H1 (cell line): ENCODE results near the gene PRAME. TPM values are rescaled to one million over a fixed set of nuclear protein-coding genes. Genes with fewer than 3 reads are reported as not detected.

Experiments
- SIN3A ChIP-seq, 2 experiments: IDR thresholded peaks in 1 of 2; conservative IDR thresholded peaks in 1 of 2; 2 replicates each; pipeline ENCODE4 v1.6.1; 2011 to 2012; ENCODE audit warnings: low read length in 2 of 2, improper control_type of control experiment in 1 of 2, low read depth in 1 of 2, mild to moderate bottlenecking in 1 of 2
- polyA plus RNA-seq, 7 experiments: library from polyadenylated mRNA; depleted of rRNA in 3 of 7; stranded (reverse) in 5 of 7; unstranded in 2 of 7; fragments of >200 nt in 5 of 7; fragments of 200-250 nt in 2 of 7; gene quantifications; 1 replicate in 5 of 7; 2 replicates in 1 of 7; 4 replicates in 1 of 7; pipeline versions ENCODE4 v1.2.1 to v1.2.3, GENCODE V29; 2011 to 2013; ENCODE audit warnings: missing spikeins in 2 of 7, mixed read lengths in 2 of 7
- total RNA-seq: library from RNA; stranded (reverse); fragmentation: NEBNext Ultra II Directional; extraction: Animal tissue kit (Norgen Biotek cat#: 25700); gene quantifications from 2 replicates; pipeline ENCODE4 v1.2.1, GENCODE V29; 2021

The PRAME gene
- total and polyA plus RNA-seq, 2 of the 8 experiments (the other 6 are each of a cell fraction or from before 2014, with no cell fraction given) = 0.15 to 1.1 TPM

DNA sequence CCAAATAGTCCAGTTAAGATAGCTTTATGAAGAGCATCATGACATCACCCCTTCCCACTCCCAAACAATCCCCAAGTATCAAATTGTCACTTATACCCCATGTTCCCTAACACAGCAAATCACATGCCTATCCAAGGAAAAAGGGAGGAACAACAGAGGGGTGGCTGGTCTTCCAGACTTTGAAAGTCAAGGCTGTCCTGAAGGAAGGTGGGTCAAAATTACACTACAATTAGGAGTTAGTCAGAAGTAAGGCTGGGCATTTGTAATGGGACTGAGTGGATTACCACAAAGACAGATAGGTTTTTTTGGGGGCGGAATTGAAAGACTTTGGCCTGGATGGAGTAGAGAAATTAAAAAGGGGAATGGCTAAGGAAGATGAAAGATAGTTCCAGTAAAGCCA lies 5.9 kb downstream of the PRAME start (continued):
- no peak for TF ChIP-seq SIN3A (conservative IDR thresholded peaks at IDR 0.05 in 1 of 2, IDR thresholded peaks at IDR 0.05 in 1 of 2; ENCODE audit: low read depth in 1 of 2, low read length in 2 of 2)
